ENCODE results near the gene PDXP.
A peak's percentile ranks its signal among the peaks of the same experiment; 100 is the strongest.

The PDXP gene

GRCh38 chr22:37617431-37617830, 41.1 kb upstream of the PDXP start:
- TF ChIP-seq, protein P1, sequence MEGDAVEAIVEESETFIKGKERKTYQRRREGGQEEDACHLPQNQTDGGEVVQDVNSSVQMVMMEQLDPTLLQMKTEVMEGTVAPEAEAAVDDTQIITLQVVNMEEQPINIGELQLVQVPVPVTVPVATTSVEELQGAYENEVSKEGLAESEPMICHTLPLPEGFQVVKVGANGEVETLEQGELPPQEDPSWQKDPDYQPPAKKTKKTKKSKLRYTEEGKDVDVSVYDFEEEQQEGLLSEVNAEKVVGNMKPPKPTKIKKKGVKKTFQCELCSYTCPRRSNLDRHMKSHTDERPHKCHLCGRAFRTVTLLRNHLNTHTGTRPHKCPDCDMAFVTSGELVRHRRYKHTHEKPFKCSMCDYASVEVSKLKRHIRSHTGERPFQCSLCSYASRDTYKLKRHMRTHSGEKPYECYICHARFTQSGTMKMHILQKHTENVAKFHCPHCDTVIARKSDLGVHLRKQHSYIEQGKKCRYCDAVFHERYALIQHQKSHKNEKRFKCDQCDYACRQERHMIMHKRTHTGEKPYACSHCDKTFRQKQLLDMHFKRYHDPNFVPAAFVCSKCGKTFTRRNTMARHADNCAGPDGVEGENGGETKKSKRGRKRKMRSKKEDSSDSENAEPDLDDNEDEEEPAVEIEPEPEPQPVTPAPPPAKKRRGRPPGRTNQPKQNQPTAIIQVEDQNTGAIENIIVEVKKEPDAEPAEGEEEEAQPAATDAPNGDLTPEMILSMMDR (IDR thresholded peaks at IDR 0.05; ENCODE audit: insufficient read depth, low read depth, low read length, missing control alignments) = no peak
- no peak for DNase-seq (ENCODE audit: low read depth)
- no peak overlapping the region for H3K4me3 ChIP-seq (ENCODE audit: low read length)

GRCh38 chr22:37618072-37618656, 40.4 kb upstream of the PDXP start:
- no peak for DNase-seq (ENCODE audit: low read depth)
- TF ChIP-seq, protein P1 (IDR thresholded peaks at IDR 0.05; ENCODE audit: insufficient read depth, low read depth, low read length, missing control alignments) = no peak
- no peak overlapping the region for H3K4me3 ChIP-seq (ENCODE audit: low read length)

- TF ChIP-seq, protein P1 (IDR thresholded peaks at IDR 0.05; ENCODE audit: insufficient read depth, low read depth, low read length, missing control alignments) = no peak
- H3K4me3 ChIP-seq (ENCODE audit: low read length) = no peak overlapping the region
- no peak for DNase-seq (ENCODE audit: low read depth)
These were observed 39.8 kb upstream of the PDXP start for GRCh38 chr22:37618674-37619073.

DNA sequence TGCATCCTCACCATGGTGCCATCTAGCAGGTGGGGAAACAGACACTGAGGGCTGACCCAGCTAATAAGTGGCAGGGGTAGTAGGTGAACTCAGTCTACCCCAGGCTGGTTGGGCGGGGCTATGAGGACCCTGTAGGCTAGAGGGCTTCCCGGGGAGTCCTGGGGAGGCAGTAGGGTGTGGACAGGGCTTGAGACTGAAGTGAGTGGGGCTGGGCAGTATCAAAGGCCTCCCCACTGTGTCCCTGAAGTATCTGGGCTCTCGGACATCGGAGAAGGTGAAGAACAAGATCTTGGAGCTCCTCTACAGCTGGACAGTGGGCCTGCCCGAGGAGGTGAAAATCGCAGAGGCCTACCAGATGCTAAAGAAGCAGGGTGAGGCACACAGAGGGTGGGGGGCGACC, 38.5 kb upstream of the PDXP start:
- no peak for DNase-seq (ENCODE audit: low read depth)
- TF ChIP-seq, protein P1 (IDR thresholded peaks at IDR 0.05; ENCODE audit: insufficient read depth, low read depth, low read length, missing control alignments) = no peak
- no peak overlapping the region for H3K4me3 ChIP-seq (ENCODE audit: low read length)

DNA sequence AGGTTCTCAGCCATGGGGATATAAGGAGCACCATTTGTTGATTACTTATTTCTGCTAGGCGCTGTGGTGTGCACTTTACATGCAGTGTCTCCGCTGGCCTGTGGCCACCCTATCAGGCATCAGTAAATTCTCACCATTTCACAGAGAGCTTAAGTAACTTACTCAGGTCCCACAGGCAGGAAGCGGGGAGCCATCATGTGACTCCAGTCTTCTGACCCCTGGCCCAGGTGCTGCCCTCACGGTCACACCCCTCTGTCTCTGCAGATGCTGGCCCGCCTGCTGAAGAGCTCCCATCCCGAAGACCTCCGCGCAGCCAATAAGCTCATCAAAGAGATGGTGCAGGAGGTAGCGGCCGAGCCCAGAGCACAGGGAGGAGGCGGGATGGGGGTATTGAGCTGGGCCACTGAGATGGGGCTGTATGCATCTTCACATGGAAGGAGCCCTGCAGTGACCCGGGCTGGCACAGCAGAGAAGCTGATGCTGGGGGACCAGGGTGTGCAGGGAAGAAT, 37.1 kb upstream of the PDXP start:
- no peak overlapping the region for H3K4me3 ChIP-seq (ENCODE audit: low read length)
- TF ChIP-seq, protein P1 (IDR thresholded peaks at IDR 0.05; ENCODE audit: insufficient read depth, low read depth, low read length, missing control alignments) = no peak
- no peak for DNase-seq (ENCODE audit: low read depth)

DNA sequence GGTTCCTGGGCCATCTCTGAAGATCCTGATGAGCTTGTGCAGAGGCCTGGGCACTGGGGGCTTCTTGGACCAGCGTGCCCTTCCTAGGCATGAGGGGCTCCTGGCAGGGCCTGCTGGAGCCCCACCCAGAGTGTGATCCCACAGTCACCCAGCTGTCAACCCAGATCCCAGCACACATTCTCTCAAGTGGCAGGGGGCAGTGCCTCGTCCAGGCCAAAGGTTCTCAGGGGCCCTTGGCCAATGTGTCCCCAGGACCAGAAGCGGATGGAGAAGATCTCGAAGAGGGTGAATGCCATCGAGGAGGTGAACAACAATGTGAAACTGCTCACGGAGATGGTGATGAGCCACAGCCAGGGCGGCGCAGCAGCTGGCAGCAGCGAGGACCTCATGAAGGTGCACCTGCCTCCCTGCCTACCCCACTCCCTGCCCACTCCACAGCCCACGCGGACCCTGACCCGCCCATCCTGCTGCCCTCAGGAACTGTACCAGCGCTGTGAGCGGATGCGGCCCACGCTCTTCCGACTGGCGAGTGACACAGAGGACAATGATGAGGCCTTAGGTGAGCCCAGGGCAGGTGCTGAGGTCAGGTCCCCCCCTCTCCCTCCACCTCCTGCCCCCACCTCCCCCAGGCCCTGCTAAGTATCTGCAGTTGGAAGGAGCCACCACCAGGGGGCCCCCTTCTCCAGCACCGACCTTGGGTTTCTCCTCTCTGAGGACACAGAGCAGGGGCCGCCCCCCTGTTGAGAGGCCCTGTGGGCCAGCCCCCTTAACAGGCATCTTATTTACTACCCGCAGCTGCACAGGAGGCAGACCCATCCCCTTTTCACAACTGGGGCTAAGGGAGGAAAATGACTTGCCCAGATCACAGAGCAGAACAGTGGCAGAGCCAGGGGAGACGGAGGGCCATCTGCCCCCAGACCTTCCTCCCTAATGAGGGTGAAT, 35.2 kb upstream of the PDXP start:
- peak; percentile 49 for DNase-seq (ENCODE audit: low read depth)
- H3K4me3 ChIP-seq (ENCODE audit: low read length) = no peak overlapping the region
- TF ChIP-seq, protein P1 (IDR thresholded peaks at IDR 0.05; ENCODE audit: insufficient read depth, low read depth, low read length, missing control alignments) = peak; percentile 73

Measured in epithelial cell of esophagus (primary cell).